ENCODE data around the gene CDPF1.
"Not testable (repeated sequence)": the region's sequence is repeated elsewhere in the genome, so short reads cannot be mapped to it uniquely, and the experiment has no call there.

CDPF1 gene

GRCh38 chr22:46281866-46282678, 32.0 kb upstream of the CDPF1 start:
- no peak for DNase-seq

- DNase-seq: peak; percentile 99
Measured at GRCh38 chr22:46280999-46281623, 31.0 kb upstream of the CDPF1 start.

- DNase-seq: no peak
Measured at GRCh38 chr22:46280063-46280817, 30.1 kb upstream of the CDPF1 start.

DNA sequence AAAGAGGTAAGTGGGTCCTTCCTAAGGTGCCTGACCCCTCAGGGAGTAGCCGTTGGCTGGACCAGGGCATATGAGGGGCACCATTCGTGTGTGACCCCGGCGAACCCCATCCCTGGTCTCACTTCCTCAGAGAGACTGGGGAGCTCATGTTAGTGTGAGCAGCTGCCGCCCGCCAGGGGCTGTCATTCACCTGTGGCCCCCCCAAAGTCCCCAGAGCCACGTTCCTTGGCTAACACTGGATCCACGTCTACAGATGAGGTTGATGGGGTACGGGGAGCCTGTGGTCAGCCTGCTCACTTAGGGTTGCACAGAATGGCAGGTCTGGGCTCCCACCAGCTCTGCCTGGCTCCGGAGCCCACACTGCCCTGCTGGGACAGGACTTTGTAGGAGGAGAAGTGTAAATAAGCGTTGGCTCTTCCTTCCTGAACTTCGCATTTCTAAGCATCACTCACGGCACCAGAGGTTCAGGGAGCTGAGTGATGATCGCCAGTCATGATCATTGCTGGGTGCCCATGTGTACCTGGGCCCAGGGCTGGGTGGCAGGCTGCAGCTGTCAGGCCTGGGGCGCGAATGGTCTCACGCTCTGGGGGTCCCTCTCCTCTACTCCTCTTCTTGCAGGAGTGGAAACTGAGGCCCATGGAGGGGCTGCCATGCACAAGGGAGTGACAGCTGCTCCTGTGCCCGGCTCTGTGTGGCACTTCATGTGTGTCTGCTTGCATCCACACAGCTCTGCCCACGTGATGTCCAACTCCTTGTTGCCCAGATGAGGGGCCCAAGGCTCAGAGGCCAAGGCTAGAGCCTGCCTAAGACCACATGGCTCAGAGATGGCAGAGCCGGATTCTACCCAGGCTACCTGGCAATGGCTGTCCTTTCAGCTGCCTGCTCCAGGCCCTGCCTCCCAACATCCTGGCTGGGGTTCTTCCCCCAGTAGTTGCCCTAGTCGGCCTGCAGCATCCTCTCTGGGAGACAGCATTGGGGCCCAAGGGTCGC, 28.9 kb upstream of the CDPF1 start:
- DNase-seq: no peak

- DNase-seq: no peak
Measured at GRCh38 chr22:46276563-46276962, 26.5 kb upstream of the CDPF1 start.

DNA sequence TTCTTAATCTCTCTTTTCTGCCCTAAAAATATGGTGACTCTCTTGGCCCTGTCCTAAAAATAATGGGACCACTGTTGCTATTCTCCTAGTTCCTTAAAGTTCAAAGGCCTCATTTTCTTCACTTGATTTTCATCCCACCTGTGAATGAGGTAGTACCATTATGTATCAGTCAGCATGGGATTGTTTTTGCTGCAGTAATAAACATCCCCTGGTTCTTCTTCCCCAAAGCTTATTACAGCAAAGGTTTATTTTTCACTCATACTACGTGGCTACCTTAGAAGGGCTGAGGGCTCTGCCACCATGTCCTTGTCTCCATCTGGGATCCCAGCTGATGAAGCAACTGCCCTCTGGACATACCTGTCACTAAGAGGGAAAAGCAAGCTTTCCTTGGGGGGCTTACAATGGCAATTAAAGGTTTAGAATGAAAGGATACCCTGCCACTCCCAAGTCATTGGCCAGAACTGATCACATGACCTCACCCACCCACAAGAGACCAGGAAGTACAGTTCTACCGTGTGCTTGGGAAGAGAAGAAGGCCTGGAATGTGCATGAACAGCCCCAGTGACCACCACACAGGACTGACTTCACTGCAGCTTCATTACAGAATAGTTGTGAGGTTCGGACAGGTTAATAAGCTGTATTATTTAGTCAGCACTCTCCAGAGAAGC, 25.5 kb upstream of the CDPF1 start:
- DNase-seq: no peak

DNA sequence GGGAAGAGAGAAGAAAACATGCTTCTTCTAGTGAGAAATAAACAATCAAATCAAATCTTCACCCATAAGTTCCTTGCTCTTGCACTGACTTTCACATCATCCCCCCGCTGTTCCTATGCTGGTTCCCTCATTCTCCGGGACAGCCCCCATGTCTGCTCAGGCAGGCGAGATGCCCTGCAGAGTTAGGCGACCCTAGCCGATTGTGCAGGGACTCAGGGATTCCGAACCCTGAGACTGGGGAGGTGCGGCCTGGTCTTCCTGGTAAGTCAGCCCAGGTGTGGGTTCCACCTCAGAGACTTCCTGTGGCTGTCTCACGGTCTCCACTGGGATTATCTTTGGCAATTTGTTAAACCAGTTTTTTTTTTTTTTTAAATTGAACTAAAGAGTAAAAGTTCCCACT, 24.3 kb upstream of the CDPF1 start:
- no peak for DNase-seq

DNA sequence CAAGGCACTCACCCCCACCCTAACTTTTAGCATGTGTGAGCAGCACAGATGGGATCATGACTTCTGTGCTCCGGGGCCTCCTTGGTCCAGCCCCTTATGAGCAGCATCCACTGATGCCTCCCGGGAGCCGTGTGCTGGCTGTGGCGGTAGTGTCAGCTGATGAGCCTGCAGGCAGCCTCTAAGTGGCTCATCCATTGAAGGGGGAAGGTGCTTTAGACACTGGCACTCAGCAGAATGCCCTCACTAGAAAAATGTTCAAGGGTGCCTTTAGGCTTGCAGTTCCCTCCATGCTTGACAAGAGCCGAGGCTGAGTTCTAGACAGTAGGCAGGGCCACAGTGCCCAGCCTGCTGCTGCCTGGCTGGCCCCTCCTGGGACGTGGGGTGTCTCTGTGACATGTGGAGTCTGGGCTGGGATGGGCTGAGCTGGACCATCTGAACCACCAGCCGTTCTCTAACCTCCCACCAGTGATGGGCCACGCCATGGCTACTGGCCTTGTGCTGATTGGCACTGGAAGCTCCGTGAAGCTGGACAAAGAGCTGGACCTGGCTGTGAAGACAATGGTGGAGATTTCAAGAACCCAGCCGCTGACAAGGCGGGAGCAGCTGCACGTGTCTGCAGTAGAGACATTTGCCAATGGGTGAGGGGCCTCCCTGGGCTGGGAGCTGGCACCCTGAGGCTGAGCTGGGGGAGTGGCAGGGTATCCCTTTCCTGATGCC, 23.5 kb upstream of the CDPF1 start:
- DNase-seq: no peak

DNA sequence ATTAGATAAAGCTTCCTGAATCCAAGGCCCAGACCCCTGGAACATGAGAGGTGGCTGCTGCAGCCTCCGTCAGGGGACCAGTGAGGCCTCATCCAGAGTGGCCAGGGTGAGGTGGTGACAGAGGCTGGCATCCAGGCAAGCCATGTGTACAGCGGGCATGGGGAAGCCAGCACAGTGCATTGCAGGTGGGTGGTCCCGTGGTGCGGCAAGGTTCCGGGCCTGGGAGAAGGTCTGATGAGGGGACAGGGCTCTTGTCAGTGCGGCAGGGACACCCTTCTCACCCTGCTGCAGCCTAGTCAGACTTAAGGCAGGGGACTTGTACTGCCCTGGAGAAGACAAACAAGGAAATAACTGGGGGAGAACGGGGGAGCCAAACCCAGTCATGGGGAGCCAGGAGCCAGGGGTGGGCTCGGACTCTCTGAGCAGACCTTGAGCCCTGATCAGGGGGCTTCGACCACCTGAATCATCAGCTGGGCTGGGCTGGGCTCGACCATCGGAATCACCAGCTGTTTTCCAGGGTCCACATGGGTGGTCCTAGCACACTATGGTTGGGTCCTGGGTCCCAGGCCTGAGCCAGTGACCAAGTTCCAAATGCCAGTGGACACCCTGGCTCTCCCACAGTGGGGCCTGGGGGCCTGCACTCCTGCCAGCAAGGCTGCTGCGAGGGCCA, 22.8 kb upstream of the CDPF1 start:
- DNase-seq: no peak

DNA sequence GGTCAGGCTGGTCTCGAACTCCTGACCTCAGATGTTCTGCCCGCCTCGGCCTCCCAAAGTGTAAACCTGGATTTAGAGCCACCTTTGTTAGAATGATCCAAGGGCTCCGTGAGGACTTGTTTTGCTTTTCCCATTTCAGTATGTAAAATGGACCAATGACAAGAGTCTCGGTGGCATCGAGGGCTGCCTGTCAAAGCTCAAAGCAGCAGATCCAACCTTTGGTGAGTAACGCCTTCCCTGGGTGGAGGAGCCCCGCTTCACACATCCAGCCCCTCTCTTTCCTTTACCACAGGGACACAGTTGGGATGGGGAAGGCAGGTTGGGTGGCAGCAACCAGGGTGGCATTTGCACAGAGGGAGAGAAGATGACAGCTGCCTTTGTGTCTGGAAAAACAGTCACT, 22.1 kb upstream of the CDPF1 start:
- no peak for DNase-seq

GRCh38 chr22:46269564-46269963, 19.5 kb upstream of the CDPF1 start:
- no peak for DNase-seq

GRCh38 chr22:46267431-46268279, 17.6 kb upstream of the CDPF1 start, which contains the start of gene TTC38:
Gene TTC38 (plus strand): TSS chr22:46268008. CDS start chr22:46268040, 32 bp downstream.
- peak; percentile 54 for DNase-seq

GRCh38 chr22:46265627-46266026, 15.5 kb upstream of the CDPF1 start:
- DNase-seq: not testable (repeated sequence)

DNA sequence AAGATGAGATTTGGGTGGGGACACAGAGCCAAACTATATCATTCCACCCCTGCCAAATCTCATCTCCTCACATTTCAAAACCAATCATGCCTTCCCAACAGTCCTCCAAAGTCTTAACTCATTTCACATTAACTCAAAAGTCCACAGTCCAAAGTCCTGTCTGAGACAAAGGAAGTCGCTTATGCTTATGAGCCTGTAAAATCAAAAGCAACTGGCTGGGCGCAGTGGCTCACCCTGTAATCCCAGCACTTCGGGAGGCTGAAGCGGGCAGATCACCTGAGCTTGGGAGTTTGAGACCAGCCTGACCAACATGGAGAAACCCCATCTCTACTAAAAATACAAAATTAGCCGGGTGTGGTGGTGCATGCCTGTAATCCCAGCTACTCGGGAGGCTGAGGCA, 14.4 kb upstream of the CDPF1 start:
- not testable (repeated sequence) for DNase-seq

DNA sequence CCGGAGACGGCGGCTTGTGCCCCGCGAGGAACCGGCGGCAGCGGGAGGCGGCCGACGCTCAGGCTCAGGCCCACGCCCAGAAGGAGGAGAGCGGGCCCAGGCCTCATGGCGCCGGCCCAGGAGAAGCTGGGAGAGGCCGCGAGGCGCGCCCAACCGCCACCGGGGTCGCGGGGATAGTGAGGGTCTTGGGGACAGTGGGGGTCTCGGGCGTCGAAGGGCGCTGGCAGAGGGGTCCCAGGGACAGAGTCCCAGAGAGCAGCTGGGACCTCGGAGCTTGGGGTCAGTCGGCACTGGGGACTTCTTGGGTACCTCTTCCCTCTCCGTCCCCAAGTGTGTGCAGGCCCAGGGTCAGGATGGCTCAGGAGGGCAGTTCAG, 13.1 kb upstream of the CDPF1 start, which contains the start of gene PKDREJ:
Gene PKDREJ, minus strand, starts transcription at position 128 of the 375 bp plus-strand sequence. Its CDS starts 21 bp downstream, at position 107.
- no peak for DNase-seq

DNA sequence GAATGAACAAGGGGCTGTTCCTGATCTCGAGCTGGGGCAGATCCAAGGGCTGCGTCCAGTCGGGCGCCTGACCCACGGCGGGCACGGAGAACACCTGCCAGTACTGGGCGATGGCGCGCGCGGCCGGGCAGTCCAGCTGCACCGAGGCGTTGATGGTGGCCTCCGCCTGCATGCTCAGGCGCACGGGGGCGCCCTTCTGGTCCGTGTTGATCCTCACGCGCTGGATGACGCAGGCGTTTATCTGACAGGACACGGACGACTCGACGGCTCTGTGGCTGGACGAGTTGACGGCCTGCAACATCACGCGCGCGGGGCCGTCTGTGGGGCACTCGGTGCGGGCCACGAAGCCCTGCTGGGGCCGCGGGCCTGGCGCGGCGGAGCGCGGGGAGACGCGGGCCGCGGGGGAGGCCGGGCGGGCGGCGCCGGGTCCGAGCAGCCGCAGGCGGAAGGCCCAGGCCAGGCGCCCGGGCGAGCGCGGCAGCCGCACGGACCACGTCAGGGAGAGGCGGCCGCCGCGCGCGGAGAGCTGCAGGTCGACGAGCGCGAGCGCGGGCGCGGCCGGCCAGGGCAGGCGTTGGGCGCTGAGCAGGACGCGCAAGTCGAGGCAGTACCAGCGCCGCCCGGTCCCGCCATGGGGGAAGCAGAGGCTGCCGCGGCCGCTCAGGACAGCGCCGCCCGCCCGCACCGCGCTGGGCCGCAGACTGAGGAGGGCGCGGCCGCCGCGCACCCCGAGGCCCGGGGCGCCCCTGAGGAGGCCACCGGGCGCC, 12.5 kb upstream of the CDPF1 start:
- DNase-seq: no peak

DNA sequence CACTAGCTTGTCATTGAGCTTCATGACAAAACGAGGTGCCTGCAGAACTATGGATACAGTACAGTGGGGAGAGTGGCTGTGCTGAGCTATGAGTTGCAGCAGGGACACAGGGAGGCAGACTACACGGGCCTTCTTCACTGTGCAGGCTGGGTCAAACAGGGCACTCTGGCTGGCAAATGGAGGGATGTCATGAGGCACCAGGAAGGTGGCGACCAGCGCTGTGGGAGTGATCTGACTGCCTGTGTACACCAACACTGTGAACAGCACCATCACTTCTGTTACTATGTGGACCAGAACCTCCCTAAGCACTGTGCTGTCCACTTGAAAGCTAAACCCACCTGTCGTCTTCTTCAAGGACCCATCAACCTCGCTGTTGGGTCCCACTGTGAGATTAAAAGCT, 9.9 kb upstream of the CDPF1 start:
- DNase-seq: no peak

DNA sequence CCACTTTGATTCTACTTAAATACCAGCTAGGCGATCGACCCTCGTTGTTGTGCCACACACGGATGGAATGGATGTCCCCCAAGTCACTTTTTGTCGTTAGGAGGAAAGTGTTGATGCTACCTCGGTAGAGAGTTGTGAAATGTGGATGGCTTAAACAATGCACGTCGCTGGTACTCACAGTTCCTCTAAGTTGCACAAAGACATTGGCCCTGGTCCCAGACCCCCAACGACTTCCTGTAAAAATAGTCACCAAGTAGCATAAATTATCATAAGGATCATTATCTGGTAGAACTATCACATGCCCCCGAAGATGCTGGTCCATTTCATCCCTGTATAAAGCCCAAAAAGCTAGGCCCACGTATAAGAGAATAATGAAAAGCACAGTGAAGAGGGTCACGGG, 9.3 kb upstream of the CDPF1 start:
- peak; percentile 90 for DNase-seq

Measured in MV-4-11 (cell line).